ENCODE measurements around the gene NPC1.
A peak's percentile ranks its signal among the peaks of the same experiment; 100 is the strongest.
"Not testable (repeated sequence)": the region's sequence is repeated elsewhere in the genome, so short reads cannot be mapped to it uniquely, and the experiment has no call there.

NPC1 gene

DNA sequence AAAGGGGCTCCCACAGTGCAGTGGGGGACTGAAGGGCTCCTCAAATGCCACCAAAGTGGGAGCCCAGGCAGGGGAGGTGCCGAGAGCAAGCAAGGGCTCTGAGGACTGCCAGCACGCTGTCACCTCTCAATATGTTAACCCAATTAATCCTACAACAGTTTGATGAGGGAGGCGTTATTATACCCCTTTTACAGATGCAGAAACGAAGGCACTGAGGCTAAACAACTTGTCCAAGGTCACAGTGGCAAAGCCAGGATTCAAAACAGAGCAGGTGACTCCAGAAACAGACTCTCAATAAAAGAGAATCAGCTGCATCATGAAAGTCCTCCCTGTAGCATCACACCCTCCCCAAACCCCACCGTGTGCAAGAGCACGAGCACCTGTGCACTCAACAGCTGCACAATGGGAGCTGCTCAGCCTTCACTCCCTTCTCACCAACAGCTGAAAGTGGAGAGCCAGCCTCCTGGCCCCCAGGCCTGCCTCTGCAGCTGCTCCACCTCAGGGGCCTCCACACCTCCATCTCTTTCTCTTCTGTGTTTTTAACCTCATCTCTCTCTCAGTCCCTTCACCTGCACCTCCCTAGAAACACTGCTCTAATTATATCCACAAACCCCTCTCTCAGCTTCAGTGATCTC is 8.1 kb downstream of the NPC1 start:
- DNase-seq (ENCODE audit: low read depth): no peak
- TF ChIP-seq, protein P1, sequence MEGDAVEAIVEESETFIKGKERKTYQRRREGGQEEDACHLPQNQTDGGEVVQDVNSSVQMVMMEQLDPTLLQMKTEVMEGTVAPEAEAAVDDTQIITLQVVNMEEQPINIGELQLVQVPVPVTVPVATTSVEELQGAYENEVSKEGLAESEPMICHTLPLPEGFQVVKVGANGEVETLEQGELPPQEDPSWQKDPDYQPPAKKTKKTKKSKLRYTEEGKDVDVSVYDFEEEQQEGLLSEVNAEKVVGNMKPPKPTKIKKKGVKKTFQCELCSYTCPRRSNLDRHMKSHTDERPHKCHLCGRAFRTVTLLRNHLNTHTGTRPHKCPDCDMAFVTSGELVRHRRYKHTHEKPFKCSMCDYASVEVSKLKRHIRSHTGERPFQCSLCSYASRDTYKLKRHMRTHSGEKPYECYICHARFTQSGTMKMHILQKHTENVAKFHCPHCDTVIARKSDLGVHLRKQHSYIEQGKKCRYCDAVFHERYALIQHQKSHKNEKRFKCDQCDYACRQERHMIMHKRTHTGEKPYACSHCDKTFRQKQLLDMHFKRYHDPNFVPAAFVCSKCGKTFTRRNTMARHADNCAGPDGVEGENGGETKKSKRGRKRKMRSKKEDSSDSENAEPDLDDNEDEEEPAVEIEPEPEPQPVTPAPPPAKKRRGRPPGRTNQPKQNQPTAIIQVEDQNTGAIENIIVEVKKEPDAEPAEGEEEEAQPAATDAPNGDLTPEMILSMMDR (IDR thresholded peaks at IDR 0.05; ENCODE audit: low read length, missing control alignments): no peak
- H3K4me3 ChIP-seq (replicated peaks; ENCODE audit: low read depth, low read length): no peak overlapping the region

DNA sequence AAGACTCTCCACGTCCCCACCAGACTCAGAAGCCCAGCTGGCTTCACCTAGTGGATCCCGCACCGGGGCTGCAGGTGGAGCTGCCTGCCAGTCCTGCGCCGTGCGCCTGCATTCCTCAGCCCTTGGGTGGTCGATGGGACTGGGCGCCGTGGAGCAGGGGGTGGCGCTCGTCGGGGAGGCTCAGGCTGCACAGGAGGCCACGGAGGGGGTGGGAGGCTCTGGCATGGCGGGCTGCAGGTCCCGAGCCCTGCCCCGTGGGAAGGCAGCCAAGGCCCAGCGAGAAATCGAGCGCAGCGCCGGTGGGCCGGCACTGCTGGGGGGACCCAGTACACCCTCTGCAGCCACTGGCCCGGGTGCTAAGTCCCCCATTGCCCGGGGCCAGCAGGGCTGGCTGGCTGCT is 8.8 kb downstream of the NPC1 start:
- not testable (repeated sequence) for DNase-seq (ENCODE audit: low read depth); H3K4me3 ChIP-seq (replicated peaks; ENCODE audit: low read depth, low read length)

DNA sequence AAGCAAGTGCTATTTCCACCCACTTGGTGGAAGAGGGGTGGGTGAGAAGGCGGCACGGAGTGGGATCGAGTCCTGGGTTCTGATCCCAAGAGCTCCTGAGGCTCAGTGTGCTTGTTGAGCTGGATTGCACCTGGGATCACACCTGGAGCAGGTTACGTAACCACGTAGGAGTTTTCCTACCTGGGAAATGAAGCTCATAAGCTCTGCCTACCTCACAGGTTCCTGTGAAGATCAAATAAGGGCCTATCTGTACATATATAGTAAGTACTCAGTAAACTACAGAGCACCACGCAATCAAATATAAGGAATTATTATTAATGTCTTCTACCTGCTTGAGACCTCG is 11.0 kb downstream of the NPC1 start:
- DNase-seq (ENCODE audit: low read depth): no peak
- no peak overlapping the region for H3K4me3 ChIP-seq (replicated peaks; ENCODE audit: low read depth, low read length)
- TF ChIP-seq, protein P1 (IDR thresholded peaks at IDR 0.05; ENCODE audit: low read length, missing control alignments): no peak

DNA sequence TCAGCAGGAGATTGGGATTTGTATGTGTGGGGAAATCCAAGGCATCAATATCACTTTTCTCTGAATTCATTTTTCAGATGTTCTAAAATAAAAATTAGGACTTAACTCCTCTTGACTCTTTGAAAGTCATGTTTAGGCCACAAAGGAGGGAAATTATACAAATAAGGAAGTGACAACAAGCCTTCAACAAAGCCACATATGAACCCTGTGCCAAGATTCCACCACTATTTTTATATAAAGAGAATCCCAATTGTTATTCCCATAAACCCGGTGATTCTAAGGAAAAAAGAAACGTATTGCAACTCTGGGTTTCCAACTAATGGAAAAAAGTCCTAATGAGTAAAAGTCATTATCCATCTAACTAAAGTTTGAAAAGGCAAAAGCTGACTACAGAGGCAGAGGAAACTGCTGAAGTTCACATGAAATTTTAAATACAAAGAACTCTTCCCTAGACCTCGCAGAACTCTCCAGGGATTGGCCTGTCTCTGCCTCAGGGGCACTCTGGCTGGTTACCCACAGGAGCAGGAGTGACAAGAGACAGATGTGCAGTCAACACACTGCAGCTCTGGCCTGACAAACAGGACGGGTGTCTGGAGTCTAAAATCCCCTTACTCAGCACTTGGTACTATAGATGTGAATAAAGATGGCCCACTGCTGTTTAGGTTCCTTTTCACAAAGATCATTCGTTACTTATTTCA is 11.5 kb downstream of the NPC1 start:
- no peak for DNase-seq (ENCODE audit: low read depth)
- TF ChIP-seq, protein P1 (IDR thresholded peaks at IDR 0.05; ENCODE audit: low read length, missing control alignments): no peak

DNA sequence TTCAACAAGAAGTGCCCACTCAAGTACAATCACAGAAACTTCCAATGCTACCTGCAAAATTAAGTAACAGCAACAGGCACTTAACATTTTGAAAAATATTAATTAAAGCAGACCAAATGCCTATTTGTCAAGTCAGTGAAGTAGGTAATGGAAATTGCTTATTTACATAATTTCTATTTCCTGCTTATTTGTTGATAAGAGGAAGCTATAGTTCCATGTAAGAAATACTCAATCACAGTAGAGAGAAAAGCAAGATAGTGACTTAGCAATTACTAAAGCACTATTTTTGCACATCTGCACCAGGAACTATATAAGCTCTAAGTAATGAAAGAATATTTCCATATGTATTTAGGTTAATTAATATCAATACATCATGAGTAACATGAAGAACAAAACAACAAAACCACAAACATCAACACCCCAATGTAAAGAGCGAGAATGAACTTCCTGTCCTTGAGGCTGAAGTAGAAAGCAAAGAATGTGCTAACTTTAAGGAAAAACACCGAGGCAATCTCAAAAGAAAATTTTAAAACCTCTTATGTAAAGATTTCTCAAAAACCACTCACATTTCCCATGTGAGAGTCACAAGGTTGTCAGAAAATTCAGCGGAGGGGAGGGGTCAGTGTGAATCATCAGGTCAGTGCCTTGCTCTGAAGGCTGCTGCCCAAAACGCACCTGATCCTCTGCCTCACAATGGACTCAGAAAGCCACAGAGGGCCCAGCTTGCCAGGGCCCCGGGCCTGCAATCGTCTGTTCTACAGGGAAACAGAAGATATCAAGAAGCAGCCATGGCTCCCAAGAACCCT is 12.5 kb downstream of the NPC1 start:
- TF ChIP-seq, protein P1 (IDR thresholded peaks at IDR 0.05; ENCODE audit: low read length, missing control alignments): no peak
- H3K4me3 ChIP-seq (replicated peaks; ENCODE audit: low read depth, low read length): no peak overlapping the region
- DNase-seq (ENCODE audit: low read depth): peak; percentile 67

More for the DNA sequence above, 11.5 kb downstream of the NPC1 start:
- no peak overlapping the region for H3K4me3 ChIP-seq (replicated peaks; ENCODE audit: low read depth, low read length)

DNA sequence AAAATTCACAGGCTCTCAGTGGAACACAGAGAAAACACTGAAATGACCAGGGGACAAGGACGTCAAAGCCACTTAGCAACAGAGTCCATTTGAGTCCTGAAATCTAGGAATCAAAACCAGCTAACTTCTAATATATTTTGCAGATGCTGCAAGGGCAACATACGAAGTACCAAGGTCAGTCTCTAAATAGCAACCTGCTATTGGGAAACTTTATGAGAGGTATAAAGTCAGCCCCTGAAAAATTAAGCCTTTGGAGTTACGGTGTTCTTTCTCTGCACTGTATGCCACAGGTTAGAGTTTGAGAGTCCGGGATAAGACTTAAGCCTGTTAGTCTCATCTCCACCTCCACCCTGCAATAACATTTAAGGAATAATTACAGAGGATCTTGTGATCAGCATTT is 13.3 kb downstream of the NPC1 start:
- DNase-seq (ENCODE audit: low read depth): no peak
- TF ChIP-seq, protein P1 (IDR thresholded peaks at IDR 0.05; ENCODE audit: low read length, missing control alignments): no peak
- no peak overlapping the region for H3K4me3 ChIP-seq (replicated peaks; ENCODE audit: low read depth, low read length)

DNA sequence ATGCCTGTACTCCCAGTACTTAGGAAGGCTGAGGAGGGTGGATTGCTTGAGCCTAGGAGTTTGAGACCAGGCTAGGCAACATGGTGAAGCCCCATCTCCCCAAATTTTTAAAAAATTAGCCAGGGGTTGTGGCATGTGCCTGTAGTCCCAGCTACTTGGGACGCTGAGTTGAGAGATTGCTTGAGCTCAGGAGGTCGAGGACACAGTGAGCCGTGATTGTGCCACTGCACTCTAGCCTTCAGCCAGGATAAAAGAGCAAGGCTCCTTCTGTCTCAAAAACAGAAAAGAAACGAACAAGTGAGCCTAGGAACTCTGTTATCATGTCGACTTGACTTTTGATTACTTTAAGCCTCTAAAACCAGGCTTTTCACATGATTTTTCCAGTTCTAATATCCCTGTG is 13.7 kb downstream of the NPC1 start:
- no peak overlapping the region for H3K4me3 ChIP-seq (replicated peaks; ENCODE audit: low read depth, low read length)
- no peak for DNase-seq (ENCODE audit: low read depth)
- TF ChIP-seq, protein P1 (IDR thresholded peaks at IDR 0.05; ENCODE audit: low read length, missing control alignments): no peak
